Fibroblast of pulmonary artery (primary cell): ENCODE measurements around the gene ZNF574.

Source experiments
- DNase-seq: peaks from one replicate; pipeline ENCODE4 v3.0.0-alpha.2; 2010; ENCODE audit warnings: low read depth
- H3K4me3 ChIP-seq: replicated peaks from 2 replicates; pipeline ENCODE4 v1.5.1; 2011; ENCODE audit warnings: low read depth, mild to moderate bottlenecking, control low read depth, low read length, moderate library complexity
- TF ChIP-seq, protein P1 (sequence below): IDR thresholded peaks from 2 replicates; pipeline ENCODE4 v1.5.1; 2011; ENCODE audit warnings: mild to moderate bottlenecking, control low read depth, low read length, inconsistent platforms; ENCODE audit errors: missing control alignments

Gene ZNF574

DNA sequence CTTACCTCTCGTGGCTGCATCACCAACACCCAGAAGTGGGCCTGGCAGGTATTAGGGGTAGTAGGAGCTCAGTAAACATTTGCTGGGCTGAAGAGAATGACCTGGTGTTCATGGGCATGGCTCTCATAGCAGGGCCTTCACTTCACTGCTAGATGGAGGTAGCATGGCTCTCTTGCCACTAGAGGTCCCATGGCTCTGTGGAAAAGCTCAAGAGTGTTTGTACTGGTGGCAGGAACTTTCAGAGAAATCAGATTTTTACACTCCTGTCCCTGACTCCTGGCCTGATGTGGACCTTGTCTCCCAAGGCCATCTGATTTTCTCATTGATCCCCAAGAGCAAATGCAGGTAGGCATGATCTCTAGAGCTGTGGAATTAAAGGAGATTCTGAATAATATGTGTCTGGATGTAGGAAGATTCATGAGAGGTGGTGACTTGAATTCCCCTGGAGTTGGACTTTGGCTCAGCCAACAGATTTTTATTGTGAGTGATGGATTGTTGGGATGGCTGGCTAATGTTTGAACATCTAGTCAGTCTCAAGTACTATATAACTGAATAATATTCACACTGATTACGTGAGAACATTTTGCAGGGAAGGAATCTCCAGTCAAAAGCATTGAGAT, 5.7 kb downstream of the ZNF574 start:
- TF ChIP-seq, protein P1, sequence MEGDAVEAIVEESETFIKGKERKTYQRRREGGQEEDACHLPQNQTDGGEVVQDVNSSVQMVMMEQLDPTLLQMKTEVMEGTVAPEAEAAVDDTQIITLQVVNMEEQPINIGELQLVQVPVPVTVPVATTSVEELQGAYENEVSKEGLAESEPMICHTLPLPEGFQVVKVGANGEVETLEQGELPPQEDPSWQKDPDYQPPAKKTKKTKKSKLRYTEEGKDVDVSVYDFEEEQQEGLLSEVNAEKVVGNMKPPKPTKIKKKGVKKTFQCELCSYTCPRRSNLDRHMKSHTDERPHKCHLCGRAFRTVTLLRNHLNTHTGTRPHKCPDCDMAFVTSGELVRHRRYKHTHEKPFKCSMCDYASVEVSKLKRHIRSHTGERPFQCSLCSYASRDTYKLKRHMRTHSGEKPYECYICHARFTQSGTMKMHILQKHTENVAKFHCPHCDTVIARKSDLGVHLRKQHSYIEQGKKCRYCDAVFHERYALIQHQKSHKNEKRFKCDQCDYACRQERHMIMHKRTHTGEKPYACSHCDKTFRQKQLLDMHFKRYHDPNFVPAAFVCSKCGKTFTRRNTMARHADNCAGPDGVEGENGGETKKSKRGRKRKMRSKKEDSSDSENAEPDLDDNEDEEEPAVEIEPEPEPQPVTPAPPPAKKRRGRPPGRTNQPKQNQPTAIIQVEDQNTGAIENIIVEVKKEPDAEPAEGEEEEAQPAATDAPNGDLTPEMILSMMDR = peak; percentile 66
- peak; percentile 67 for DNase-seq
- H3K4me3 ChIP-seq = no peak overlapping the region

DNA sequence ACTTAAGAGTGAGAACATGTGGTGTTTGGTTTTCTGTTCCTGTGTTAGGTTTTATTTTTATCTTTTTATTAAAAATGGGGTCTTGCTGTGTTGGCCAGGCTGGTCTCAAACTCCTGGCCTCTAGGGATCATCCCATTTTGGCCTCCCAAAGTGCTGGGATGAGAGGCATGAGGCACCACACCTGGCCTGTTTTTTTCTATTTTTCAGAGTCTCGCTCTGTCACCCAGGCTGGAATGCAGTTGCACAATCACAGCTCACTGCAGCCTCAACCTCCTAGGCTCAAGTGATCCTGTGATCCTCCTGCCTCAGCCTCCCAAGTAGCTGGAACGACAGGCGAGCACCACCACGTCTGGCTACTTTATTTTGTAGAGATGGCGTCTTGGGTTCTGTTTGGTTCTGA, 7.6 kb downstream of the ZNF574 start:
- no peak for DNase-seq
- H3K4me3 ChIP-seq = no peak overlapping the region
- TF ChIP-seq, protein P1 = no peak

DNA sequence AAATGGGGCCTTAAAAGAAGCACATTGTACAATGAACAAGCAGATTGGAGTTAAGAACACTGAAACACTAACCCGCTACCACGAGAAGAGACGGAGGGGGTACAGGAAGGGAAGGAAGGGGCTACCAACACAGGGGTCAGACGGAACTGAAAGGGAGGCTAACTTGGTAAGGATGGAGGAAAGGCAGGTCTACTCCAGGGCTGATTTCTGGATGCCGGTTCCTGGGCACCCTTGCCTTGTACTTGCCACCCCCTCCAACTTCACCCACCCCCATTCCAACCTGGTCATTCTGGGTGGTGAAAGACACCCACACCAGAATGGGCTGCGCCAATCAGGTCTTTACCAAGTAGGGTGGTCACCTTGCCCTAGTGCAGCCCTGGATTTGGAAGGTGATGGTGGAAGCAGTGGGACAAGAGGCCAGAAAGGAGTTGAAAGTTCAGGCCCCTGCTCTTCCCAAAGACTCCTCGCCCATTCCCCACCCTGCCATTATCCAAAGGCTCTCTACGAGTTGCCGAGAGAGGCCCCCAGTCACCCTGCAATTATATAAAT, 10.3 kb downstream of the ZNF574 start:
- TF ChIP-seq, protein P1 = no peak
- no peak for DNase-seq
- H3K4me3 ChIP-seq = no peak overlapping the region

DNA sequence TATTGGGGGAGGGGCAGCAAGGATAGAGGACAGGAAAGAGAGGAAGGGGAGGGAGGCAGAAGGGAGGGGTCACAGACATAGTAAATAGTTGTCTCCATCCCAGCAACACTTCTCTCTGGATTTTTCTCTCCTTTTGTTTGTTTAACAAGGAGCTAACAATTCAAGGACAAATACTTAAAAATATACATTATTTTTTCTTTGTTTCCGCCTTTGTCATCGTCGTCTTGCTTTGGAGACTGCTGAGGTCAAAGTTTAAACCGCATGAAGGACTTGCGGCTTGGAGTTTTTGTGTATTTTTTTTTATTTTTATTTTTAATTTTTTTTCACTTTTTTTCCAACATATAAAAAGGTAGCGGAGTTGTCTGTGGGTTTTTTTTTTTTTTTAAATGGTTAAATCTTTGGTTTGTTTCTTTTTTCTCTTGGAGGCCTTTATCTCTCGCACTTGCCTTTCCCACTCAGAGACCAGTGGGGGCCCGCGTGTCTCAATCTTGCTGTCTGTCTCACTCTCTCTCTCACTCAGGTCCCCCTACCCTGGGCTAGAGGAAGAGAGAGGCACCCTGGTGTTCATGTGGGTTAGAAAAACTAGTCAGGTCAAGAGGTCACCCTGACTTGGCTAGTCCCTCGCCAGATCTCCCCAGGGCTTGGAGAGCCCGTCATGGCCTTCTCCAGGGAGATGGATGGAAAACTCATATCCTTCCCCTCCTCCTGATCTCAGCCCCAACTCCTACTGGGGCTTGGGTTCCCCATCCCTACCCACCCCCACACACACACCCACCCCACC, 11.0 kb downstream of the ZNF574 start:
- H3K4me3 ChIP-seq = no peak overlapping the region
- no peak for DNase-seq
- TF ChIP-seq, protein P1 = no peak

DNA sequence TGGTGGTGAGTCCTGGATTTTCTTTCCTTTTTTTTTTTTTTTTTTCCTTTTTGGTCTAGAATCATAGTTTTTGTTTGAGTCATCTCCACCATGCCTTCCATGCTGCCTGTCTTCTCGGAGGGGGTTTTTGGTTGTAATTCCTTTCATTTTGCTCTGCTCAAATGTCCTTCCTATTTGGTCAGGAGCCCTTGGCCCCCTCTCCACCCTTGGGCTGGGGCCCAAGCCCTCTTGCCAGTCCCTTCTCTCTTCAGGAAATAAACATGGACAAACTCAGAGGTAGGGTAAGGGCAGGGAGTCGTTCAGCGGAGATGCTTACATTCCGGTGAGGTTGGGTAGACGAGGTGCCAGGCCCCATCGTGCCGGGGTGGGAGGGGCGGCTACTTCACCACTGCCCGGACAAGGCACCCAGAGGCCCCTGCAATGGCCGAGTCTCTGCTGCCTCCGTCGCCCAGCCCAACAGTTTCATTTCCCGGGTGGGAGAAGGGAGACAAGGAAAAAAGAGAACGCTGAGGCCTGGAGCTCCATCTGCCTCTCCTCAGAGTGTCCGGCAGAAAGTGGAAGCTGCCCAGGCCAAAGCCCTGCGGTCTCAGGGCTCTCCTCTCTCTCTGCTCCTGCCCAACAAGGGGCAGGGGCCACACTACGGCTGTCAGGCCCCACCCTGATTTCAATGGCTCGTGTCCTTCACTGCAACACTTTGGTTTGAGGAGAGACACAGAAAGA, 12.7 kb downstream of the ZNF574 start:
- TF ChIP-seq, protein P1 = no peak
- DNase-seq = peak; percentile 65
- H3K4me3 ChIP-seq = no peak overlapping the region

DNA sequence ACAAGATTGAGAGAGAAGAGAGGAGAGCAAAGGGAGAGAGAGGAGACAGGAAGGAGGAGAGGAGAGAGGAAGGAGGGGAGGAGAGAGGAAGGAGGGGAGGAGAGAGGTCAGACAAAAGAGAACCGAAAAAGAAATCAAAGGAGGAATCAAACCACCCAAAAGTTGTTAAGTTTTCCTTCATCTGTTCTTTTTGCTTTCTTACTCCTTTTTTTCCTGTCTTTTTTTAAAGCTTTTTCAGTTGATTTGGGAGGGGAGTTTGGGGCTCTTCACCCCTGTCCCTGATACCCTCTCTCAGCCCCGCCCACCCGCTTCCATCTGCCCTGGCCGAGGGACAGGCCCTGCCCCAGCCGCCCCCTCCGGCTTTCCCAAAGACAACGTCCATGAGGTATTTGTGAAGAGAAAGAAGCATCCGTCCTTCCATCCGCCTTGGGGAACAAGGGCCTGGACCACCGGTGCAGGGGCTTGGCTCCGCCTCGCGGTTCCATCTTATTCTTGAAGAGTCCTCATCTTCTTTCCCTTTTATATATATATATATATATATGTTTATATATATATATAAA, 13.3 kb downstream of the ZNF574 start:
- no peak for DNase-seq
- H3K4me3 ChIP-seq = no peak overlapping the region
- TF ChIP-seq, protein P1 = no peak
